LNCAP (cell line): ENCODE measurements around the gene C1QTNF5.

ENCODE experiments used
- TF ChIP-seq, protein P1 (sequence below): fragments of 450-650 bp; IDR thresholded peaks from 2 replicates; pipeline ENCODE4 v1.5.1; 2017; ENCODE audit warnings: mild to moderate bottlenecking

The C1QTNF5 gene

DNA sequence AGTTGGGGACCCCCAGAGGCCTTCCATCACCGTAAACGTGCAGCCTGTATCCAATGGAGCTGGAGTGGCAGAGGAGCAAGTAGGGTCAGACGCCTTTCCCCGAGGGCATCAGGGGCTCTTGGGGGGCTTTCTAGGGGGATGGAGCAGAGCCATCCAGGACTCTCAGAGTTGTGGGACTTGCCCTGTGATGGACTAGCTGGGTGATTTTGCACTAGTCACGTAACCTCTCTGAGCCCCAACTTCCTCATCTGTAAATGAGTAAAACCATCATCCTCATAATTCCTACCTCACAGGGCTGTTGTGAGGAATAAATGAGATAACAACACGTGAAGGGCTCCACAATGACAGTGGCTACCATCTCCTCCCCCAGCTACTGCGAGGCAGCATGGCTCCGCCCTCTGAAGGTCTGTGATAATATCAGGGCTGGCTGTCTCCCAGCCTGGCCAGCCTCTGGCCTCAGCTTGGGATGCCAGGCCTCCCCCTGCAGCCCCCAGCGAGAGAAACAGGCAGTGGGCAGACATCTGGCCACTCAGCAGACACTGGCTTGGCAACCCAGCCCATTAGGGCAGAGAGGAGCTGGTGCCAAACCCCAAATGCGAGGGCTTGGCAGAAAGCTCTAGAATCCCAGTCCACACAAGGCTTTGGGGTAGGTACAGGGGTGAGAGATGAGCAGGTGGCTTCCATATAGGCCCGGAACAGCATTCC is 34.1 kb upstream of the C1QTNF5 start:
- TF ChIP-seq, protein P1, sequence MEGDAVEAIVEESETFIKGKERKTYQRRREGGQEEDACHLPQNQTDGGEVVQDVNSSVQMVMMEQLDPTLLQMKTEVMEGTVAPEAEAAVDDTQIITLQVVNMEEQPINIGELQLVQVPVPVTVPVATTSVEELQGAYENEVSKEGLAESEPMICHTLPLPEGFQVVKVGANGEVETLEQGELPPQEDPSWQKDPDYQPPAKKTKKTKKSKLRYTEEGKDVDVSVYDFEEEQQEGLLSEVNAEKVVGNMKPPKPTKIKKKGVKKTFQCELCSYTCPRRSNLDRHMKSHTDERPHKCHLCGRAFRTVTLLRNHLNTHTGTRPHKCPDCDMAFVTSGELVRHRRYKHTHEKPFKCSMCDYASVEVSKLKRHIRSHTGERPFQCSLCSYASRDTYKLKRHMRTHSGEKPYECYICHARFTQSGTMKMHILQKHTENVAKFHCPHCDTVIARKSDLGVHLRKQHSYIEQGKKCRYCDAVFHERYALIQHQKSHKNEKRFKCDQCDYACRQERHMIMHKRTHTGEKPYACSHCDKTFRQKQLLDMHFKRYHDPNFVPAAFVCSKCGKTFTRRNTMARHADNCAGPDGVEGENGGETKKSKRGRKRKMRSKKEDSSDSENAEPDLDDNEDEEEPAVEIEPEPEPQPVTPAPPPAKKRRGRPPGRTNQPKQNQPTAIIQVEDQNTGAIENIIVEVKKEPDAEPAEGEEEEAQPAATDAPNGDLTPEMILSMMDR, result no peak

DNA sequence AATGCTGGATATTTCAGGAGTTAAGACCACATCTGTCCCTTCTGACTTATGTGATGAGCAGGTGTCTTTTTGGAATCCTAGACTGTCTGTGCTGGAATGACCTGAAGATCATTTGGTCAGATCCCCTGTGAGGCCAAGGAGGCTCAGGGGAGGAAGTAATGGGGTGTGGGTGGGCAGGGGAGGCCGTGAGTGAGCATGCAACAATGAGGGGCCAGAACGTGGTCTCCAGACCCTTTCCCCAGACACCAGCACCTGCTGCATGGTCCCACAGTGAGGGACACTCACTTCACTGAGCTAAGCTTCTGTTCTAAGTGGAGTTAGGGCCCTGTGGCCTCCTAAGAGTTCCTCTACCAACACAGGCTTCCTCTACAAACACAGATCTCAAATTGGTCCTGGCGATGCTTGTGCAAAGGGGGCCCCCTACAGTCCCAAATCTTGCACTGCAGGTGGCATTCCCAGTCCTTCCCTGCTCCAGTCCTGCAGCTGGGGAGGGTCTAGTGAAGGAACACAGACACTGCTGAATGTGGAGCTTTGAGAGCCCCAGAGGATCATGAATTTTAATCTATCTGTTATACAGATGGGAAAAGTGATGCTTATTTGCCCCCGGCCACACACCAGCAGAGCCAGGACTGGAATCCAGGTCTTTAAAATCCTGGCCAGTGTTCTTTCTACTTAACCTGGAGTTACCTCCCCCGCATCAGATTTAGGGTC is 33.4 kb upstream of the C1QTNF5 start:
- TF ChIP-seq, protein P1, result peak; percentile 94

DNA sequence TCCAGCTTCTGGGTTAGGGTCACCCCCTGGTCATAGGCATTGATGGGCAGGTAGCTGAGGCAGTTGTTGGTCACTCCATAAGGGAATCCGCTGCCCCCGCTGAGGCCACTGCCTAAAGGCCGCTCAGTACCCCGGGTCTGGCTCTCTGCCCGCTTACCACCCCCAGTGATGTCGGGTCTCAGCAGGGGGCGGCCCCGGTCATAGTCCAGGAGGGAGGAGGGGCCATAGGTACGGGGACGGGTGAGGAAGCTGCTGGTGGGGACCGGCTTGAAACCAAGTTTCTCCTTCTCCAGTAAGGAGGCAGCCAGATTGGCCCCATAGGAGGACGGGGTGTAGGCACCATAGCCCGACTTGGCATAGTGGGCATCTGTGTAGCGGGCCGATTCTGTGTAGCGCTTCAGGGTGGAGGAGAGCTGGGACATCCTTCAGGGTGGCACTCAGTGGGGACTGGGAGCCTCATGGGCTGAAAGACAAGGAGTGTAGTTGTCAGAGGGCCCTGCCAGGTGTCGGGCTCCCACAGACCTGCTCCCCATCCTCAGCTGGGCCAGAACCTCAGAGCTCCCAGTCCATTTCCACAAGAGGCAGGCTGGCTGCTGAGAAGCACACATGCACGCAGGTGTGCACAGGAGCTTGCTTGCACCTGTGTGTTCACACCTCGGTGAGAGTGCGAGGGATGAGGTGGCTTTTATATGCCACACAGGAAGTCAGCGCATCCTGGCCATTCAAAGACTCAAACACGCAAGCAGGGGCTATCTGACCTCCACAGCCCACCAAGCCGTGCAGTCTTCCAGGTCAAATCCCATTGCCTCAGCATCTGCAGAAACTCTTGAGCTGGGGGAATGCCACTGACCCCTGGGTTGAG is 32.6 kb upstream of the C1QTNF5 start:
- TF ChIP-seq, protein P1, result no peak

DNA sequence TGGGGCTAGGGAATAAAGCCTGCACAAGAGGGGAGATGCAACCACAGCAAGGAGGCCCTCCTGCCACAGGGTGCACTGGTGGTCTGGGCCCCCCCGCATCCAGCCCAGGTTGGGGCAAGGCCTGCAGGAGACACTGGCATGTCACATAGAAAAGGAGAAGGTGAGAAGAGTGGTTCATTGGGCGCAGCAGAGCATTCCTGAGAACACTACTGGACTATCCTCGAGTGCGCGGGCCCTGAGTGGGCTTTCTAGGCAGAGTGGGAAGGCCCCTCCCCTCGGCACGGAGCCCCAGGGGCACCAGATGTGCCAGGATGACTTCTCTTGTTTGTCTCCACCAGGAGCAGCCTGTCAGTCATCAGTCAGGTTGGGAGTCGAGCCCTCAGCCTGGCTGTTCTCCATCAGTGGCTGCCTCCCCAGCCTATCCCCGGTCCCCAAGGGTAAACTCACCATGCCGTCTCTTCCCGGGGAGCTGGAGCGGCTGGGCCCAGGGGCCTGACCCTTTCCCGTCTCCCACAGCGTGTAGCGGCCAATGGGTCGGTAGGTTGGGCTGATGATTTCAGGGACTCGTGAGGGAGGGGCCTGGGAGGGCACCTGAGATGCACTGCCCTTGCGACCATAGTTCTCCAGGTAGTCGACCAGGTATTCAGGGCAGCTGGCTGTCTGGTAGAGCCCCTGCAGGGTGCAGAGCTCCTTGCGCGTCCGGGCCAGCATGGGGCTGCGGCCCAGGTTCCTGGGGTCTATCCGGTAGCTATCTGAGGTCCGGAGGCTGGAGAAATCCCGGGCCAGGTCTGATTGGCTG is 31.8 kb upstream of the C1QTNF5 start:
- TF ChIP-seq, protein P1, result no peak

DNA sequence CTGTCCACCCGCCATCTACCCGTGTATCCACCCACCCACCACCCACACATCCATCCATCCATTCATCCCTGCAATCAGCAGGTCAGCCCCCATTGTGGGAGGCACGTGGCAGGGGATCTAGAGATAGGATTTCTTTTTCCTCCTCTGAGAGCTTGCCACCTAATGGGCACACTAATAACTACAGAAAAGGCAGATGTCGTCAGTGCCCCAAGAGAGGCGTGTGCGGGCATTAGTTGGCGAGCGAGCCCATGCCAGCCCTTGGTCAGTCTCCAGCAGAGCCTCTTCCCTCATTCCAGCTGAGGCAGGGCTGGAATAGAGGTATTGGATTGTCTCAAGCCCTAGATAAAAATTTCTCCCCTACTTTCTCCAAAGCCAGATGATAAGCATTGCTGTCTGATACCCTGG is 31.1 kb upstream of the C1QTNF5 start:
- TF ChIP-seq, protein P1, result peak; percentile 33; the same call in 1 of the 2 replicates

DNA sequence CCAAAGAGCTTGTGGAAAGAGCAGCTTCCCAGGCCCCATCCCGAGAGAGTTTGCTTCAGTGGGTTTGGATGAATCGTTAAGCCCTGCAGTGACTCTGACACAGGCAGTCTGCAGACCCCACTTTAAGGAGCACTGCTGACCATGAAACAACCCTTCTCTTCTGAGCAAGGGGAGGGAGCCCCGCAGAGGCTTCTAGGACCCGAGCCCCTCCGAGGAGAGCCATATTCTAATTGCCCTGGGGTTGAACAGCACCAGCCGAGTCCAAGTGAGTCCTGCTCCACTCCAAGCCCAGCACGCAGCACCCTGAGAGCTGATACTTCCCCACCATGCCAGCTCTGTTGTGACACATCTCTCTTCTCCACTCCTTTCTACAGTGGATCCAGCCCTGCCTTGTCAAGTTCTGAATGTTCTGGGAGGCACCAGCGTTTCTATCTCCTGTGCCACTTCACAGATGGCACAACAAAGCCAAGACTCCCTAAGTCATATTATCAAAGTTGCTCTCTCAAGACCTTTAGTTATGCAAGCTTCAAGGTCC is 30.5 kb upstream of the C1QTNF5 start:
- TF ChIP-seq, protein P1, result no peak
